GM18867 (cell line): ENCODE measurements around the gene NTMT1.
"Not testable (repeated sequence)": the region's sequence is repeated elsewhere in the genome, so short reads cannot be mapped to it uniquely, and the experiment has no call there.

Experiments used
- ATAC-seq: cut with Tn5 transposase; IDR thresholded peaks from one replicate; pipeline ENCODE4 v1.9.1; 2021; ENCODE audit warnings: mild to moderate bottlenecking, moderate library complexity; ENCODE audit not compliant: unreplicated experiment

The NTMT1 gene

GRCh38 chr9:129649726-129650679, 24.0 kb downstream of the NTMT1 start:
- no peak for ATAC-seq

GRCh38 chr9:129650680-129651235, 24.8 kb downstream of the NTMT1 start:
- ATAC-seq = no peak

DNA sequence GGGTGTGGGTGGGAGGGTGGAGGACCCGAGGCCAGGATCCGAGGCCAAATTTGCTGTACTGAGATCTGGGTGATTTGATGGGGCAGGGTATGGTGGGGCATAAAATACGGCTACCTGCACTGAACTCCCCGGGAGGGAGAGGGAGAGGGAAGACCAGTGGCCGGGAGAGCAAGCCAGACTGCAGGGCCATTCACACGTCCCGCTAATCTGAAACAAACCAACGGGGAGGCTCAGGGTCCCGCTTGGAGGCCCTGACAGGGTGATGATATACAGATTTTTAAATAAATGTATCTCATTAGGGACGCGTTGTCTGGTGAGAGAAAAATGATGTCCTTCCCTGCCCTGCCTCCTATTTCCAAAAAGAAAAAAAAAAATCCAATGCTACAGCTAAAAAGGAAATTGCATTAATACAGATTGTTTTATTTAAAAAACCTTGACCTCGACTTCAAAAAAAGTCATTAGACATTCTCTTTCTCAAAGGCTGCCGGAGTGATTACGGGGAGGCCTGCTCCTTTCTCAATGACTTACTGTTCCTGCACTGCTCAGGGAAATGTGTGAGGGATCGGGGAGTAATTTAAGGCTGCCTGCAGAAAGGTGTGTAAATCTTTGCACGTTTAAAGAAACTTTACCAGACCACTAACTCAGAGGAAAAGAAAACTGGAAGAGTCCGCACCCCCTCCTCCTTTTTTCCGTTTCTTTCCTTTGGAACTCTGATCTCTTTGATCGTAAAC, 28.0 kb downstream of the NTMT1 start:
- no peak for ATAC-seq

- no peak for ATAC-seq
Measured at GRCh38 chr9:129654554-129655040, 28.6 kb downstream of the NTMT1 start.

DNA sequence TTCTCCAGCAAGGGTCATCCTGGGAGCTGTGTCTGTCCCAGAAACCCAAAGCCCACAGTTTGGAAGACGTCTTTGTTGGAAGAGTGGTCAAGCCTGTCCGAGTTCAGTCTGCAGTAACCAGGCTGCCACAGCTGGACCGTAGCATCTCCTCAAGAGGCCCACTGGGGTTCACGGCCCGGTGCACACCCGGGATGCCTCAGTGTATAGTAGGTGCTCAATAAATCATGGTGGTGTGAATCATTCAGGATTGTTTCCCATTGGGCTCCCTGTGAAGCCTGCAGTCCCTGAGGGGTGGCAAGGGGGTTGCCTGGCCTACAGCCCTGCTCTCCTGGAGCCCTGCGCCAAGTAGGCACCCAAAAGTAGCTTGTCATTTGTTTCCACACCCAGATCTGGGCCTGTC, 29.2 kb downstream of the NTMT1 start:
- no peak for ATAC-seq

- ATAC-seq = no peak
Measured at GRCh38 chr9:129655696-129656095, 29.7 kb downstream of the NTMT1 start.

DNA sequence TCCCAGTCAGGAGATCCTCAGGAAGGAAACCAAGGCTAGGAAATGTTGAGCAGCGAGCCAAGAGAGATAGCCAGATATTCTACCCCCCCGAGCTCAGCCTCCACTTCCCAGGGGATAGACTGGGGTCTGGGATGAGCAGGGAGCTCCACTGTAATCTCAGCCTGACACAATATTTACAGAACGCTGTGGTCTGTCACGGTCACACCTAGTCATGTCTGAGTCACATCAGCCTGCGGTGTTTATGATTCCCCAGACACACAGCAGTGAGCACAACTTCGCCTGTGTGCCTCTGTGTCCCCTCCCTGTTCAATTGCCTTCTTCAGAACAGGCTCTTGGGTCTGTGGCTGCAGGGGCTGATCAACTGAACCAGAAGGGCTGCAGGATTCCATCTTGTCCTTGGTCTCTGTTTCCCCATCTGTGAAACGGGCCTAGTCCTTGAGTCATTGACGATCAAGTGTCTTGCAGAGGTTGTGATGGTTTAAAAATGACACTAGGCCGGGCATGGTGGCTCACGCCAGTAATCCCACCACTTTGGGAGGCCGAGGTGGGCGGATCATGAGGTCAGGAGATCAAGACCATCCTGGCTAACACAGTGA, 30.9 kb downstream of the NTMT1 start:
- no peak for ATAC-seq

- no peak for ATAC-seq
Measured at GRCh38 chr9:129661029-129661428, 35.1 kb downstream of the NTMT1 start.

DNA sequence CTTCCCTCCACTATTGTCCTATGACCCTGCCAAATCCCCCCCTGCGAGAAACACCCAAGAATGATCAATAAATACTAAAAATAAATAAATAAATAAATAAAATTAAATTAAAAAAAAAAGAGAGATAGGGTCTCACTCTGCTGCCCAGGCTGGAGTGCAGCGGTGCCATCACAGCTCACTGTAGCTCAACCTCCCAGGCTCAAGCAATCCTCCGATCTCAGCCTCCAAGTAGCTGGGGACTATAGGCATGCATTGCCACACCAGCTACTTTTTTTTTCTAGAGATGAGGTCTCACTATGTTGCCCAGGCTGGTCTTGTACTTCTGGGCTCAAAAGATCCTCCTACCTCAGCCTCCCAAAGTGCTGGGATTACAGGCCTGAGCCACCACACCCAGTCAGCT, 36.3 kb downstream of the NTMT1 start:
- not testable (repeated sequence) for ATAC-seq

GRCh38 chr9:129664746-129665388, 38.9 kb downstream of the NTMT1 start:
- ATAC-seq = no peak

DNA sequence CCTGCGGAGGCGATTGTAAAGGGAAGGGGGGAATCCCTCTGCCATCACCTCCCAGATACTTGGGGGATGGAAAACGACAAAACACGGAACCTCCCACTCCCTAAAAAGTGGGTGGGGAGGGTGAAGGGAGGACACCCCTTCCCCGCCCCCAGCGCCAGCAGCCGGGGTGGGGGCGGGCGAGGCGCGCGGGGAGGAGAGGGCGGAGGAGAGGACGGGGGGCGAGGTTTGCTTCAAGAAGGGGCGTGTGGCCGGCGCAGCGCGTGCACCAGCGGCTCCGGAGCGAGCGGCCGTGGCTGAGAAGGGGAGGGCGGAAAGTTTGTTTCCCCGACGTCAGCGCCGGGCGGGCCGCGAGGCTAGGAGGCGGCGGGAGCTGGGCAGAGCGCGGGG, 39.4 kb downstream of the NTMT1 start, which contains the start of gene PRRX2:
Gene PRRX2, plus strand, starts transcription at position 259 of the 387 bp plus-strand sequence. CDS start 221 bp downstream, outside the sequence.
- no peak for ATAC-seq

DNA sequence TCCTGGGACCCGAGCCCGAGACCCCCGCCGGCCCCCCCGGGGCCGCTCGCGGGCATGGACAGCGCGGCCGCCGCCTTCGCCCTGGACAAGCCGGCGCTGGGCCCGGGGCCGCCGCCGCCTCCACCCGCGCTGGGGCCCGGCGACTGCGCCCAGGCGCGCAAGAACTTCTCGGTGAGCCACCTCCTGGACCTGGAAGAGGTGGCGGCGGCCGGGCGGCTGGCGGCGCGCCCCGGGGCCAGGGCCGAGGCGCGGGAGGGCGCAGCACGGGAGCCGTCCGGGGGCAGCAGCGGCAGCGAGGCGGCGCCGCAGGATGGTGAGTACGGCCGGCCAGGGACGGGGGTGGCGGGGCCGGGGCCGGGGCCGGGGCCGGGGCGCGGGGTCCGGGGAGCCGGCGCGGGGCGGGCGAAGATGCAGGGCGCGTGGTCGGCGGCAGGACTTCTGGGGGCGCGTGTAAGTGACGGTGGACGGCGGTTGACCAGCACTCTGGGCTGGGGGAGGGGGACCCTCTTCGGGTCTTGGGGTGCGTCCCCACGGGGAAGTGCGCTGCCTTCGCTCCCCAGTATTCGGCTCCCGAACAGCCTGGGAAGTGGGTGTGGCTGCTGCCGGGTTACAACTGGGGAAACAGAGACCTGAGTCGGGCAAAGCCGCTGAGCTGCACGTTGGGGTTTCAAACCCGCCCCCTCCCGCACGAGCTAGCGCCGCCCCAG, 40.0 kb downstream of the NTMT1 start:
- no peak for ATAC-seq

GRCh38 chr9:129666575-129666974, 40.6 kb downstream of the NTMT1 start:
- ATAC-seq = no peak

DNA sequence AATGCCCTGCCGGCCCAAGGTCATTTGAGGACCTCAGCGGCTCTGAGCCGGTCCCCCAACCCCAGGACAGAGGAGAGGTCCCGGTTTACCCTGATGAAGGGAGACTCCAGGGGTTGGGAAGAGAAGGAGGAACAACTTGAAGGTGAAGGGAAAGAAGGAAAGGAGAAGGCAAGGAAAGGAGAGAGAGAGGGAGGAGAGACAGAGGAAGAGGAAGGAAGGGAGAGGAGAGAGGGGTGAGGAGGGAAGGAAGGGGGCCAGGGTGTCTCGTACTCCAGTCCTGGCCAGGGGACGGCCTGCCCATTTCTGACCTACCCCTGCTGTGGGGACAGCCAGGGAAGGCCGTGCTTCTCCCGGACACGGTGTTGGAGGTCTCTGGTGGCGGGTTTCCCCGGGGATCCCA, 41.4 kb downstream of the NTMT1 start:
- no peak for ATAC-seq

DNA sequence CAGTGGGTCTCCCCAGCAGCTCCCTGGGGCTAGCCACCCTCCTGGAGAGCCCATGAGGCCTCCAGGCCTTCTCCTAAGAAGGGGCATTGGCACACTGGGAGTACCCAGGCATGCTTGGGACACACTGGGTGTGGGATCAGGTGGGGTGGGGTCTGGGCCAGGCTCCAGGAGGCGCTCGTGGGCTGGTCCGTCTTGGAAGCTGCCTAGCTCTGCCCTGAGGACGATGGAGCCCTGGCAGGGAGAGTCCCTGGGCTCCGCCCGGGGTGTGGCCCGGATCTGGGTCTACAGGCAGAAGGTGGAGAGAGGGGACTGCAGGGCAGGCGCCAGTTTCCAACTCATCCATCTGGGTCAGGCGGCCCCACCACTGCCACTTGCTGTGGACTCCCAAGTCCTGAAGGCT, 41.9 kb downstream of the NTMT1 start:
- ATAC-seq = no peak

GRCh38 chr9:129669141-129669718, 43.3 kb downstream of the NTMT1 start:
- no peak for ATAC-seq

- no peak for ATAC-seq
Measured at GRCh38 chr9:129669946-129670345, 44.0 kb downstream of the NTMT1 start.

DNA sequence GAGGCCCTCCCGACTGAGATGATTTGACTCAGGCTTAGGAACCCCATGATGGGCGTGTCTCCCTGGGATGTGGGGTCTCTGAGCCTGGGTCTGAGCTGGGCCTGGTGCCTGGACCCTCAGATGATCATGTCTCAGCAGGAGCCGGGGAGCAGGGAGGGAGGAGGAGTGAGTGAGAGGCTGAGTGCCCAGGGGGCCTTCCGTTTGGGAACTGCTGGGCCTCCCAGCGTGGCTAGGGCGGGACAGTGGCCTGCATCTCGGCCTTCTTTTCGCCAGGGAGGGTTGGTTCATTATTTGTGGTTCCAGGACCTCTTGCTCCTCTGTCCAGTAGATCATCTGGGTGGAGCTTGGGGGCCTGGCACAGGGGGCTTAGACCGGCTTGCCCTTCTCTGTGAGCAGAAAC, 45.1 kb downstream of the NTMT1 start:
- no peak for ATAC-seq

DNA sequence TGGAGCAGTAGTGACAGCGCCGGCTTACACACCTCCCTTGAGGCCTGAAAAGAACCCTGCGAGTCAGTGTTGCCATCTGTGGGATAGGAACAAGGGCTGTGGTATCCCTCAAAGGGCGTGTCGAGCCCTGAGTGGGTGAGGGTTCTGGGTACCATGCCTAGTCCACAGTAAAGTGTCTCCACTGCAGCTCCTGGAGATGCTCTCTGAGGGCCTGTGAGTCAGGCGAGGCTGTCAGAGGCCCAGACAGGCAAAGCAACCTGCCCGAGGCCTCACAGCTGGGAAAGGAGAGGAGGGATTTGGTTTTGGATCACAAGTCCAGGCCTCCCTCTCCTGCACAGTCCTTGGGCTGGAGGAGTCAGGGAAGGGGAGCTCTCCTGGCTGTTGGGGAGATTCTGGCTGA, 45.6 kb downstream of the NTMT1 start:
- no peak for ATAC-seq

DNA sequence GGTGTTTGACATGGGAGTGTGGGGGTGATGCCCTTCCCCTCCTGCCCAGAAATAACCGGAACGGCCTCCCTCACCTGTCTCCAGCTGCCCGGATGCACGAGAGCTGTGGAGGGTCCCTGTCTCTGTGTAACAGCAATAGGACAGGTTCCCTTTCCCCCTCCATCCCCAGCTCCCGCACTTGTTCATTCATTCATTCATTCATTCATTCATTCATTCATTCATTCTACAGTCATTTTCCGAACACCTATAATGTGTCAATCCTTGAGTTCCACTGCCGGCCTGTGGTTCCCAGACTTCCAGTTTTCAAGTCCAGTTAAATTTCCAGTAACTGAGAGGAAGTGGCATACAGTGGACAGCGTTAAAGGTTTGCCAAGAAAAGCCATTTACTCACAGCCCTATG, 46.7 kb downstream of the NTMT1 start:
- ATAC-seq = no peak
